Mononuclear cell (primary cell): Measurements from ENCODE around the gene USPL1. TPM values are rescaled to one million over a fixed set of nuclear protein-coding genes. Genes with fewer than 3 reads are reported as not detected.
"Not testable (repeated sequence)": the region's sequence is repeated elsewhere in the genome, so short reads cannot be mapped to it uniquely, and the experiment has no call there.

Experiments used
- H3K27me3 ChIP-seq: 2 replicates; pipeline ENCODE4 v1.6.0; 2011; ENCODE audit warnings: low read length, control low read depth; ENCODE audit not compliant: insufficient read depth
- H3K4me1 ChIP-seq: 2 replicates; pipeline ENCODE4 v1.5.1; 2011; ENCODE audit warnings: mild to moderate bottlenecking, low read length, control low read depth; ENCODE audit not compliant: insufficient read depth
- H3K4me3 ChIP-seq: 2 replicates; pipeline ENCODE4 v1.5.1; 2011; ENCODE audit warnings: mild to moderate bottlenecking, low read length, moderate library complexity
- H3K9me3 ChIP-seq: 2 replicates; pipeline ENCODE4 v1.5.1; 2011; ENCODE audit warnings: low read depth, mild to moderate bottlenecking, control low read depth, low read length
- total RNA-seq: library from RNA; depleted of rRNA; stranded (reverse); fragments of >200 nt; gene quantifications from one replicate; pipeline ENCODE4 v1.2.3, GENCODE V29; 2012

Gene USPL1
- total RNA-seq, 1 donor: 90.4 TPM

GRCh38 chr13:30605052-30605451 is 12.7 kb upstream of the USPL1 start:
- Histone ChIP-seq H3K4me1 (peaks cover 16% of the 10 kb centered on the region), H3K27me3 (no peaks in the 10 kb centered on the region), H3K4me3 (no peak overlapping the region), H3K9me3 (no peaks in the 10 kb centered on the region)

DNA sequence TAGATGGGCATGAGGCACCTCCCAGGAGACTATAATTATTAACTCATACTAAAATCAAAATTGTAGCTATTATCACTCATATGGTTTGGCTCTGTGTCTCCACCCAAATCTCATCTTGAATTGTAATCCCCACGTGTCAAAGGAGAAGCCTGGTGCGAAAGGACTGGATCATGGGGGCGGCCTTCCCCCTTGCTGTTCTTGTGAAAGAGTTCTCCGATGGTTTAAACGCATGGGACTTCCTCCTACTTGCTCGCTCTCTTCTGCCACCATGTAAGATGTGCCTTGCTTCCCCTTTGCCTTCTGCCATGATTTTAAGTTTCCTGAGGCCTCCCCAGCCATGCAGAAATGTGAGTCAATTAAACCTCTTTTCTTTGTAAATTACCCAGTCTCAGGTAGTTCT is 10.5 kb upstream of the USPL1 start:
- not testable (repeated sequence) for H3K27me3 ChIP-seq, H3K9me3 ChIP-seq
- peaks cover 16% of the 10 kb centered on the region for H3K4me1 ChIP-seq

DNA sequence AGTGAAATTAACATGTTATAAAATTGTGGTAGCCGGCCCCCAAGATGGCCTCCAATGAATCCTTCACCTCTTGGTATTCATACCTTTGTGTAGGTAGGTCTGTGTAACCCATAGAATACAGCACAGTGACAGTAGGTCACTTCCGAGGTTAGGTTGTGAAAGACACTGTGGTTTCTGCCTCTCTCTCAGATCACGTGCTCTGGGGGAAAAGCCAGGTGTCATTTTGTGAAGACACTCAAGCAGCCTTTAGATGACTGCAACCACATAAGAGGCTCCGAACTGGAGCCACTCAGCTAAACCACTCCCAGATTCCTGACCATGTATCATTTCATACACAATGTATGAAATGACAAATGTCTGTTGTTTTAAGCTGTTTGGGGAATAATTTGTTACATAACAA is 9.8 kb upstream of the USPL1 start:
- no peaks in the 10 kb centered on the region for H3K27me3 ChIP-seq
- H3K4me3 ChIP-seq: no peak overlapping the region
- H3K4me1 ChIP-seq: peaks cover 16% of the 10 kb centered on the region
- H3K9me3 ChIP-seq: no peaks in the 10 kb centered on the region

More for the DNA sequence above, 10.5 kb upstream of the USPL1 start:
- H3K4me3 ChIP-seq: not testable (repeated sequence)

DNA sequence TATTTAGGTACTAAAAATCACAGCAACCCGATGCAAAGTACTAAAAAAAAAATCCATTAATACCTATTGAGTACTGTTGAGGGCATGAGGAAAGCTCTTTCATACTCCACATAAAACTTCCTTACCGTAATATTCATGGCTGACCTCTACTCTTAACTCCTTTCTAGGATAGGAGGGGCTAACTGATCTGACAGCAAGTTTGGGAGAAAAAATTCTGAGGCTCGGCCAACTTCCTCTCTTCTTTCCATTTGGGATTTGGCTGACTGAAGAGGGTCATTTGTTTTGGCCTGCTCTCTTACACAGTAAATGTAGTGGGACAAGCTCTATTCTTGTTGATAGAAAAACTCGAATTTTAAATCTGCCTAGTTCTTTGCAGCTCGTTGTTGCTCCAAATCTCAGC is 9.4 kb upstream of the USPL1 start:
- Histone ChIP-seq H3K4me1 (peaks cover 16% of the 10 kb centered on the region), H3K4me3 (no peak overlapping the region), H3K9me3 (no peaks in the 10 kb centered on the region), H3K27me3 (no peaks in the 10 kb centered on the region)

DNA sequence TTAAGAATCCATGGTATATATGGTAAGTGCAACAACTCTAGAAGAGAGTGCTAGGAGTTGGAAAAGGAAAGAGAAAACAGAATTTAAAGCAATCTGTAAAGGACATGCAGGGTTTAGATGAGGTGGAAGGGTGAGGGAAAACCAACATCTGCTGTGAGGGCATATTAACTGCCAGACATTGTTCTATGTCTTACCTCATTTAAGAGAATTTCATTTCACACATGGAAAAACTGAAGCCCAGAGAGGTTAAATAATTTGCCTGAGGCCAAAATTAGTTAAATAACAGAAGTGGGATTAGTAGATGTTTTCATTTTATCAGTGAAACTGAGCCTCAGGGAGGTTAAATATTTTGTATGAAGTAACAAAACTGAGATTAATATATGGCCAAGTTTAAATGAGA is 7.4 kb upstream of the USPL1 start:
- H3K27me3 ChIP-seq: no peaks in the 10 kb centered on the region
- no peak overlapping the region for H3K4me3 ChIP-seq
- H3K4me1 ChIP-seq: peaks cover 20% of the 10 kb centered on the region
- H3K9me3 ChIP-seq: no peaks in the 10 kb centered on the region

- Histone ChIP-seq H3K4me1 (peaks cover 29% of the 10 kb centered on the region), H3K4me3 (peak overlapping the region; percentile 77), H3K27me3 (no peaks in the 10 kb centered on the region), H3K9me3 (no peaks in the 10 kb centered on the region)
These were observed 2.2 kb upstream of the USPL1 start for GRCh38 chr13:30615481-30615865.

DNA sequence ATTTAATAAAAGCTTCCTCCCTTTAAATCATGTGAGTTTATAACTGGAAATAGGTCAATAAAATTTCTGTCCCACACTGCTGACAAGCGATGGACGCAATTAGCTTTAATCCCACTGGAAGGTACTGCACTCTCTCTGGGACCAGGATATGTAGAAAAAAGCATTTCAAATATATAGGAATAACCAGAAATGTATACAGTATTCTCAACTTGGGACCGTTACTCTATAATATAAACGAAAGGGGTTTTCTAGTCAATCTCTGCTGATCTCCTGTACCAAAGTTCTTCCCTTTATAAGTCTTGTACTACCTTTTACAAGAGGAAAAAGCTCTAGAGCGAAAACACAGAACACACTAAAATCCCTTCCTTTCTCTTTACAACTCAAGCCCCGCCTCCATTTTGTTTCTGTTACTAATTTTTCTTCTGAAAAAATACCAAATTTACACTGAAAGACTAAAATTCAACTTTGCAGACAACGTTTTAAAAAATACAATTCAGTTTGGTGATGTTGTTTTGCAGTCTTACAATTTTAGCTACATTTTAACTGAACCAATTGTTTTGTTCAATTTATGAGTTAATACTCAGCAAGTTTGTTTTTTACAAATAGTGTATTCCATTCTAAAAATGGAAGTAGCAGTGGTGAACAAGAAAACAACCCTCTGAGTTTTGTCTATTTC is 1.7 kb upstream of the USPL1 start:
- no peaks in the 10 kb centered on the region for H3K27me3 ChIP-seq
- H3K4me3 ChIP-seq: peak overlapping the region; percentile 77
- H3K4me1 ChIP-seq: peaks cover 29% of the 10 kb centered on the region
- H3K9me3 ChIP-seq: no peaks in the 10 kb centered on the region

GRCh38 chr13:30616927-30617314 is 799 bp upstream of the USPL1 start:
- Histone ChIP-seq H3K4me1 (peaks cover 29% of the 10 kb centered on the region), H3K4me3 (peak overlapping the region; percentile 77), H3K9me3 (no peaks in the 10 kb centered on the region), H3K27me3 (no peaks in the 10 kb centered on the region)

GRCh38 chr13:30618186-30618929 is 638 bp downstream of the USPL1 start:
- peak overlapping the region; percentile 77 for H3K4me3 ChIP-seq
- H3K9me3 ChIP-seq: no peaks in the 10 kb centered on the region
- no peaks in the 10 kb centered on the region for H3K27me3 ChIP-seq
- peaks cover 31% of the 10 kb centered on the region for H3K4me1 ChIP-seq

- H3K27me3 ChIP-seq: no peaks in the 10 kb centered on the region
- H3K9me3 ChIP-seq: no peaks in the 10 kb centered on the region
- H3K4me3 ChIP-seq: peak overlapping the region; percentile 77
- H3K4me1 ChIP-seq: peaks cover 31% of the 10 kb centered on the region
These were observed 1.2 kb downstream of the USPL1 start for GRCh38 chr13:30618930-30619279.

- peaks cover 28% of the 10 kb centered on the region for H3K4me1 ChIP-seq
- H3K4me3 ChIP-seq: no peak overlapping the region
- no peaks in the 10 kb centered on the region for H3K27me3 ChIP-seq
- H3K9me3 ChIP-seq: no peaks in the 10 kb centered on the region
These were observed 2.0 kb downstream of the USPL1 start for GRCh38 chr13:30619731-30620130.

- H3K27me3 ChIP-seq: no peaks in the 10 kb centered on the region
- no peak overlapping the region for H3K4me3 ChIP-seq
- H3K9me3 ChIP-seq: no peaks in the 10 kb centered on the region
- H3K4me1 ChIP-seq: peaks cover 22% of the 10 kb centered on the region
These were observed 3.2 kb downstream of the USPL1 start for GRCh38 chr13:30620941-30621340.

GRCh38 chr13:30622551-30622950 is 4.8 kb downstream of the USPL1 start:
- Histone ChIP-seq H3K4me3 (no peak overlapping the region), H3K4me1 (peaks cover 26% of the 10 kb centered on the region), H3K9me3 (no peaks in the 10 kb centered on the region), H3K27me3 (no peaks in the 10 kb centered on the region)

DNA sequence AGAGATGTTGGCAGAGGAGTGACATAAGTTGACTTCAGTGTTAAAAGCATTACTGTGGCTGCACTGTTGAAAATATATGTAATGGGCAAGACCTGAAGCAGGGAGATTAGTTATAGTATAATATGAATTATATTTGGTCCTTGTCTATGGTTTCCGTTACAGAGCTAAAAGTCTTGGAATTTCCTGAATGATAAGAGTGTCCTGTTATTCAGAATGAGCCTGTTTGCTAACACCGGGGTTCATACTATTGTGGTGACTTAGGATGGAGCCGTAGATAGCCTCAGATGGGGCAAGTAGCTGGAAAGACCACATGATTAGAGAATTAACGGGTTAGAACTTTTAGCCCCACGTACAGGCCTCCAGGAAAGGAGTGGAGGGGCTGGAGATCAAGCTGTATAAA is 5.7 kb downstream of the USPL1 start:
- Histone ChIP-seq H3K4me1 (peaks cover 29% of the 10 kb centered on the region), H3K4me3 (no peak overlapping the region), H3K9me3 (no peaks in the 10 kb centered on the region), H3K27me3 (no peaks in the 10 kb centered on the region)

DNA sequence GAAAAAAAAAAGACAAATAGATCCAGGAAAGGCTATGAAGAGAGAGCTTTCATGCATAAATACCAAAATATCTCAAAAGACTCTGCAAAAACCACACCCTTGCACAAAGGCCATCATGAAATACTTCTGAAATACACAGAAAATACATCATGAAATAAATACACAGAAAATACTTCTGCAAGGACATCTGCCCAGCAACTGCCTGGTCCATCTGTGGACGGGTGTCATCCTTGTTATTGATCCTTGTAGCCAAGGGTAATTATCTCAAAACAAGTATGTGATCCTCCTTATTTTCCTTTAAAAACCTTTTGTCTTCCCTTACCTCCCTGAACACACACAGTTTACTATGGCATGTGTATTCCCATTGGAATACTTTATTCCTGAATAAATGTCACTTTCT is 6.9 kb downstream of the USPL1 start:
- Histone ChIP-seq H3K4me3 (no peak overlapping the region), H3K9me3 (no peaks in the 10 kb centered on the region), H3K4me1 (peaks cover 21% of the 10 kb centered on the region), H3K27me3 (no peaks in the 10 kb centered on the region)

DNA sequence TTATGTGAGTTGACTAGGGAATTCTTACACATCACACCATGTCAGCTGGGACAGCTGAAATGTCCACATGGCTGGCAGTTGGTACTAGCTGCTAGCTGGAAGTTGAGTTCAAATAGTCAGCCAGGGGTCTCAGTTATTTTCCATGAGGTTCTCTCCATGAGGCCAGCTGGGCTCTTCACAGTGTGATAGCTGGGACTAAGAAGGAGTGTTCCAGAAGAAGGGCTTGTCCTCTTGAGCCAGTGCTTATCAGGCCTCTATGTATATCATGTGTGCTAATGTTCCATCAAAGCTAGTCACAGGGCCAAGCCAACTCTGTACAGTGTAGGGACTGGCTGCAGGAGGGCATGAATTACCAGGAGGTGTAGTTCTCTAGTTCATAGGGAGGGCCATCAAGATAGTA is 11.8 kb downstream of the USPL1 start:
- no peaks in the 10 kb centered on the region for H3K27me3 ChIP-seq
- H3K4me1 ChIP-seq: peaks cover 13% of the 10 kb centered on the region
- no peaks in the 10 kb centered on the region for H3K9me3 ChIP-seq
- no peak overlapping the region for H3K4me3 ChIP-seq
